Right ventricle myocardium inferior (tissue), 1 donor: Measurements from ENCODE around the gene C1QTNF8. TPM values are rescaled to one million over a fixed set of nuclear protein-coding genes. Genes with fewer than 3 reads are reported as not detected.

Source experiments
- ATAC-seq: fragments of 200-7000 bp; cut with Tn5 transposase; one replicate; pipeline ENCODE4 v1.9.1; 2020; ENCODE audit warnings: mild to moderate bottlenecking, moderate library complexity
- DNase-seq: peaks from one replicate; pipeline ENCODE4 v3.0.0; 2021; ENCODE audit errors: missing footprints
- intact Hi-C: fragments of 100-400 bp; cut with DNase I; formaldehyde crosslinking; loops from one replicate; pipeline ENCODE4 v1.11.0; 2022
- total RNA-seq: library from RNA; stranded (reverse); fragmentation: NEBNext Ultra II Directional; extraction: Animal tissue kit (Norgen Biotek cat#: 25700); gene quantifications from one replicate; pipeline ENCODE4 v1.2.1, GENCODE V29; 2021
- donor health status: DM: no; HTN: yes; CAD: no; lungs with severe emphysema.

The C1QTNF8 gene
- total RNA-seq, 1 donor from 2014 or later = 0.19 TPM

DNA sequence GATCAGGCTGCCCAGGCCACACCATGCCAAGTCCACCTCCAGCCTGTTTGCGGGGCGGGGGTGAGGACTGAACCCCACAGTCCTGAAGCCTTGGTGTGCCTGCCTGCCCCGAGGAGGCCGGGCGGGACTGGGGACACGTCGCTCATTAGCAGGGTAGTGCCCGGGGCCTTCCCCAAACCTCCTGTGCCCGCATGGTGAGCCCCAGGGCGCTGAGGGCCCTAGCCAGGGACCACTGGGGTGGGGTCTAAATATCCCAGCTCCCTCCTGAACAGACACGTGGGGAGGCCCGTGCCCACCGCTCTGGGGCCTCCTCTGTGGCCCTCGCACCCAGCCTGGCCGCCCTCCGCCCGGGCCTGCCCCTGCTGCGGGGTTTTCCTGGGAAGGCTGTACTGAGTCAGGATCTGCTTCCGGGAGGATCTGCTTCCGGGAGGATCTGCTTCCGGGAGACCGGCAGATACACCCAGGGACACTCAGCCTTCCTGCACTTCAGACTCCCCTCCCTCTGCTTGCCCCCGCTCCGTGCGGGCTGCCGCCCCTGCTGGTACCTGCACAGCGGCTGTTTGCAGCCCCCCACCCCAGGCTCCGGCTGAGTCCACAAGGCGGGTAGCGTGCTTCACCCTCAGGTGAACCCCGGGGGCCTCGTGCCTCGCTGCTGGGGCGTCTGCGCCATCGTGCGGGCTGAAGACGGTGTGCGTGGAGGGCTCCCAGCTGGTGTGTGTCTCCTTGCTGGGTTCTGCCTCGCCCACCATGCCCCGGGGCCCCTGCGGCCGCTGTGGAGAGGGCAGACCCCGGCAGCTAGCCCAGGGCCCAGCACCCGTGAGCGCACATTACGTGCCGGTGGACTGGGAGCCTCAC is 33.3 kb upstream of the C1QTNF8 start:
- DNase-seq = no peak
- ATAC-seq = no peak
- intact Hi-C loops = no loop called here

DNA sequence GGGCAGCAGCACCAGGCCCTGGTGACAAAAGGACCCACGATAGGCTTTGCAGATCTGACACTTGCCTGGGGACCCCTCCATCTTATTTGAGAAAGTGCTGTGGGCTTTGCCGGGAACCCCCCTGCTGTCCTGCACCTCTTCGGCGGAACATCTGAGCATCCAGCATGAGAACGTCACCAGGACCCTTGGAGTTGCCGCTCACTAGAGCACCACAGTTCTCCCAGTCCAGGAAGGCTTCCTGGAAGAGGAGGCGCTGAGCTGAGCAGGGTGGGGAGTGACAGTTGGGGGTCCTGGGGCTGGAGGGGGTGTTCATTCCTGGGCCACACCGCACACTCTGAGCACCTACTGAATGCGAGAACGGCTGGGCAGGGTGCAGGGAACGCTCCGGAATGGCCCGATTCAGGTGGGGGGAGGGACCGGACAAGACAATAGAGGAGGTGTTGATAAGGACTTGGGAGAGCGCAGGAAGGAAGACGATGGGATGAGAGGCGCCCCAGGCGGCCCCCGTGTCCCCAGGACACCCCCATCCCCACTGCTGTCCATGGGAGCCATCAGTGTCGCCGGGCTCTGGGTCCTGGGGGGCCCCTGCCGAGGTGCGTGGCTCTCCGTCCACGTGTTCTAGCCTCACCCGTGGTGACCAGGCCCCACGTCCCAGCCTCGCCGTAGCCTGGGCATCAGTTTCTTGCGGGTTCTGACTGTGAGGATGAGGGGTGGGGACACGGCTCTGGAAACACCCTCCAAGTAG is 32.1 kb upstream of the C1QTNF8 start:
- ATAC-seq (no peak), DNase-seq (no peak)
- intact Hi-C loops = no loop called here

DNA sequence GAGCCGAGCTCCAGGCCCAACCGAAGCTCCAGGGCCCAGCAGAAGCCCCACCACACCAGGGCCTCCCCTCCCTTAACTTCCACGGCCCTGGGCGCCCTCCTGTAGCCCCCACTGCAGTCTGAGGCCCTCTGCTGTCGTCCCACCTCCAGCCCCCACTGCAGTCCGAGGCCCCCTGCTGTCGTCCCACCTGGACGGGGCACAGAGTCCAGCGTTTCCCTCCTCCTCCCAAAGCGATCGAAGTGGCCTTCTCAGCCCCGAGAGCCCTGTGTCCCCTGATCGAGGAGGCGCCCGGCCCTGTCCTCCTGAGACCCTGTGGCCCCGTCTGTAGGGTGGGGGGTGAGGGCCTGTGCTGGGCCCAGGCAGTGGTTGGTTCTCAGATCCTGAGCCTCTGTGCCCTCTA is 31.1 kb upstream of the C1QTNF8 start:
- ATAC-seq (no peak), DNase-seq (no peak)
- intact Hi-C loops = no loop called here

DNA sequence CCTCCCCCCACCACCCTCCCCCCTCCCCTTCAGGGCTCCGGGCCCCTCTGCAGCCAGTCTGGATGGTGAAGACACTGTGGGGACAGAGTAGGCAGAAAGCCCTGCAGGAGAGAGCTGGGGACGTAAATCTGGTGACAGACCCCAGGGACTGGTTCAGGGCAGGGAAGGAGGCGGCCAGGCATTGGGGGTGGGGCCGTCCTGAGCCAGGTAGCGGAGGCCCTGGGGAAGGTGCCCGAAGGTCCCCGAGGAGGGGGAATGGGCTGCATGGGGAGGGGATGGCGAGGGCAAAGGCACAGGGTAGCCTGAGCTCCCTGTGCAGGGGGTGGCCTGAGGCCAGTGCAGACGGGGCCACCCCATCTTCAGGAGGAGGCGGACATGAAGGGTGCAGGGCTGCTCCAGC is 30.5 kb upstream of the C1QTNF8 start:
- intact Hi-C loops = no loop called here
- no peak for ATAC-seq
- DNase-seq = no peak

DNA sequence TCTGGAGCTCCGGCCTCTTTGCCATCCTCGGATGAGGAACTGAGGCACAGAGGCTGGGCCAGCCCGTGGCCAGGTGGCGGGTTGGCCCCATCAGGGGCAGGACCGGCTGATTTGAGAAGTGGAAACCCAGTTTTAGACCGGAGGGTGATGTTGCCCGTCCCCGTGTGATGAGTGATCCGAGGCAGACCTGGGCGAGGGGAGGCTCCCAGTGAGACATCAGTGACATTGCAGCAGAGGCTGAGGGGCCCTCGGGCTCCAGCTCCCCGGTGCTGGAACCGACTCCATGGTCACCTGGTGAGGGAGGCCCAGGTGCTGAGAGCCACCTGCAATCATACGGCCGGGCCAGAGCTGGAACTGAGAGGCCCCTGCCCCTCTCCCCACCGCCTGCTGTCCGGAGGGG is 30.0 kb upstream of the C1QTNF8 start:
- intact Hi-C loops = no loop called here
- ATAC-seq (no peak), DNase-seq (no peak)

DNA sequence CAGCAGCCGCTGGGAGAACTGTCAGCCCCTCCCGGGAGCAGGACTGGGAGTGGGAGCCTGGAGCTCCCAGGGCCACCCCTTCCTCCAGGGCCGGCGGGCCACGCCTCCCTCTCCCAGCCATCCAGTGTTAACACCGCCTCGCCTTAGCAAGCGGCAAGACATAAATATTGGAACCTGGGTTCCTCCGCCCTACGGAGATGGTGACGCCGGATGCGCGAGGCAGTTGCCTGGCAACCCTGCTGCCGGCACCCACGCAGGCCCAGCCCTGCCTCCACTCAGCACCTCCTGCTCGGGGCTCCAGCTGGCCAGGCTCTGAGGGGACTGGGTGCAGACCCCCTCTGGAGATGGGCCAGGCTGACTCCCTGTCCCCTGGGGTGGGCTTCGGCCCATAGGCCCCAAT is 29.4 kb upstream of the C1QTNF8 start:
- no peak for DNase-seq
- ATAC-seq = no peak
- intact Hi-C loops = no loop called here

- intact Hi-C loops = no loop called here
- ATAC-seq (no peak), DNase-seq (no peak)
Observed at GRCh38 chr16:1124795-1125194, 28.8 kb upstream of the C1QTNF8 start.

- DNase-seq (no peak), ATAC-seq (no peak)
- intact Hi-C loops = no loop called here
Observed at GRCh38 chr16:1124291-1124690, 28.2 kb upstream of the C1QTNF8 start.

DNA sequence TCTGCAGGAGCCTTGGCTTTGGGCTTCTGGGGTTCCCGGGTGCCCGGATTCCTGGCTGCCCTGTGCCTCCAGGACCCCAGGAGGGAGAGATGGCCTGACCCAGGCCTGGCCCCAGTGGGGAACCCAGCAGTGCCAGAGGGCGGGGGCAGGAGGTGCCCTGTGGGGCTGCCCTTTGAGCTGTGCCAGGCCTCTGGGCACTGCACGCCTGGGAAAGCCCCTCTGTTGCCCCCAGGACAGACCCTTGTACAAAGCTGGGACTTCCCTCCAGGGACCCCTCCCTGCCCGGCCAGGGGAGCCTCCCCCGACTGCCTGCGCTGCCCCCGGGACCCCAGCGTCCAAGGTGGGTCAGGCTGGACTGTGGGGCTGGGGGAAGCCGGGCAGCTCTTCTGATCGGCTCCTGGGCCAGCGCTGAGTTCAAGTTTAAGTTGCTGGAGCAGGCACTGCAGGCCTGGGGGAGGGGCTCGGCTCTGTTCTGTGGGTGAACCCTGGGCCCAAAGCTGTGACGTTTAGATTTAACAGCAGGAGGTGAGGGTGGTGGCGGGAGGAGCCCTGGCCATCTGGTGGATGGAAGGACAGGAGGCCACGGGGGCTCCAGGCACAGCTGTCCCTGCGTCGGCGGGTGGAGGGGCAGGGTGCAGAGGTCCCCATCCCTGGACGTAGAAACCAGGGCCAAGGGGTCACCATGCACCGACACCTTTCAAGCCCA is 27.6 kb upstream of the C1QTNF8 start:
- intact Hi-C loops = no loop called here
- DNase-seq (no peak), ATAC-seq (no peak)

DNA sequence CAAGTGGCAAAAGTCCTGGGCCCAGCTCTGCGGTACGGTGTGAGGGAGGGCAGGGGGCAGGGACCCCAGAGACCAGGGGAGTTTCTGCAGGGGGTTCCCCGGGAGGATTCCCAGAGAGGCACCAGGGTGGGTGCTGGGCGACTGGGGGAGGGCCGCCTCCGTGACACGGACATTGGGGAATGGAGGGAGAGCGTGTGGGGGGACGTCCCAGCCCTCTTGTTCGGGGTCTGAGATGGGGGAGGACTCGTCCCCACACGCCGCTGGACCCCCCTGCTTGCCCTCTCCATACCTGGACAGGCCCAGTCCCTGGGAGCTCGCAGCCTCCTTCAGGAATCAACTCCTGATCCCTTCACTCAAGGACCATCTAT is 26.3 kb upstream of the C1QTNF8 start:
- intact Hi-C loops = no loop called here
- no peak for DNase-seq
- ATAC-seq = no peak

DNA sequence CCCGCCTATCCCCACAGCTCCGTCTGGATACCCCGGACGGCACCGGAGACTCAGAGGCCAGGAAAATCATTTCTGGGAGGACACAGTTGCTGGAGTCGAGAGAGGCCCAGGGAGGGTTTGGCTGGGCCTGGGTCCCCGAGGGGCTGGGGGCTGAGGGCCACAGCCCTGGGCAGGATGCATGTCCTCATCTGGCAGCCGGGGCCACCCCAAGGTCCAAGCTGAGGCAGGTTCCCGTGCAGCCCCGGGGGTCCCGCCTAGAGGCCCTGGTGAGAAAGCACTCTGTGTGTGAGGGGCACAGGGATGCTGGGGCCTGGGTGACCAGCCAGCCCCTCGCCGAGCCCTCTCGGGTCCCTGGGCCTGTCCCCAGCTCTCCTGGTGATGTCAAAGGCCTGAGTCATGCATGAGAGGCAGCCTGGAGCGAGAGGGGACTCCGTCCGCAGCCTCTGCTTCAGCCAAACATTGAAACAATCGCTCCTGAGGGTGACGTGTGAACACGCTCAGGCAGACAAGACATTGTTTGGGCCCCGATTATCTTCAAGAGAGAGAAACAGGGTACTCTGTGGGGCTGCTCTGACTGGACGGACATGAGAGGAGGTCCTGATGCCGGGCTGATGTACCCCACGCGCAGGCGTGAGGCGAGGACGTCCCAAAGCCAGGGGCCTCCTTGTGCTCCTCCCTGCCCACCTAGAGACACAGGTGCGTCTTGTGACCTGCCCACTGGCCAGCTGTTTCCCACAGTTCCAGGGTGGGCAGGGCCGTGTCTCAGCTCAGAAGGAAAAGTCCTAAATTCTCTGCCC is 25.8 kb upstream of the C1QTNF8 start:
- intact Hi-C loops = no loop called here
- DNase-seq (no peak), ATAC-seq (no peak)

GRCh38 chr16:1121009-1121408 is 25.0 kb upstream of the C1QTNF8 start:
- intact Hi-C loops = no loop called here
- ATAC-seq (no peak), DNase-seq (no peak)

DNA sequence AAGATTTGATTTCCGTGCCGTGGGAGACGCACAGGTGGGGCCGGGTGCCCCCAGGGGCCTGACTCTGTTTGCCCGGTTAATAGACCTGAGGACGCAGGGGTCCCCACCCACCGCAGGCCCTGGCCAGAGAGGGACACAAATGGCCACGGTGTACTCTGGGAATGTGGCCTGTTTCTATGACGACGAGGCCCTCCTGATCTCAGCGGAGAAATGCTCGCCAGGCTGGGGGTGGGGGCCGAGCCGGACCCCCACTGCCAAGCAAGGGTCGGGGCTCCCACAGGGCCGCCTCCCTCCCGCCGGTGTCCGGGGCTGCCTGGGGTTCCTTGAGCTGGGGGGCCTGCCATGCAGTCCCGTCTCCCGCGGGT is 24.5 kb upstream of the C1QTNF8 start:
- intact Hi-C loops = no loop called here
- no peak for ATAC-seq
- no peak for DNase-seq

DNA sequence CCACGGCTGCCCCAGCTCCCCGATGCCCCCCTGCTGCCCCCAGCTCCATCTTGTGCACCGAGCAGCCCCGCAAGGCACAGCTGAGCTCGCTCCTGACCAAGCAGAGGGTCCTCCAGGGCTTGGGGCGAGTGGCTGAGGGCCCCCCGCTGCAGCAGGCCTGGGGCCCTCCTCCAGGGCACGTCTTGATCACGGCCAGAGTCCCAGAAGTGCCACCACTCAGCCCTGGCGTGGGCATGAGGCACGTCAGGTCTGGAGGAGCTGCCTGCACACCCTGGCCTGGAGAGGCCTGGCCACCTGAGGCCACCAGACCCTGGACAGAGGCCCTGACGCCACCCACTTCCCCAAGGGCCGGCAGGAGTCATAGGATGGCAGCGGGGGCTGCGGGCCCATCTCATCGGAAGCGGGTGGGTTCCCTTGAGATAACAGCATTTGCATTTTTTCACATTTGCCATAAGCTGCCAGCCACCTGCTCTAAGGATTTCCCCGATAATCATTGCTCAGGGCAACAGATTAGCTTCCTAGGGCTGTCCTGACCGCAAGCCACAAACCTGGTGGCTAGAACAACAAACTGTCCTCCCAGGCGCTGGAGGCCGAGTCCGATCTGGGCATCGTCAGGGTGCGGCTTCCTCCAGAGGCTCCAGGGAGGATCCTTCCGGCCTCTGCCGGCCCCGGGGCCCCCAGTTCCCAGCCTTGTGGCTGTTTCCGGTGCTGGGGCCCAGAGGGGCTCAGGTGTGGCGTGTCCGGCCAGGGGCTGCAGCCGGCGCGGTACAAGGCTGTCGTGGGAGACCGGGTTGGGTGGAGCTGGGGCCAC is 23.9 kb upstream of the C1QTNF8 start:
- DNase-seq (no peak), ATAC-seq (no peak)
- intact Hi-C loops = no loop called here

DNA sequence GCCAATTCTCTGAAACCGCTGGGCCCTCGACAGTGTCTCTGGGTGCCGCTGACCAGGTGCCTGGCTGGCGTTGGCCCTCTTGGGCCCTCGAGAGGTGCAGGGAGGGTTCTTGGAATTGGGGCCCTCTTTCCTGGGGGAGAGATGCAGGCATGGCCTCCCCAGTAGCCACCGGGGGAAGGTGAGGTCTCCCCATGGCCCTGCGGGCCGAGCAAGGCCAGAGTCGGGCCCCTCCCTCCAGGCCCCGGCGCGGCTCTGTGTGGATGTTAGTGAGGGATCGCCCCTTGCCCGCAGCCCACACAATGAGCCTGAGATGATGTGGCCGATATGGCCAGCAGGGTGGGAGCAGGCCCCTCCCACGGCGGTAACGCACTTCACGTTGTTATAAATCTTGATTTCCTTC is 23.1 kb upstream of the C1QTNF8 start:
- no peak for ATAC-seq
- intact Hi-C loops = no loop called here
- no peak for DNase-seq

GRCh38 chr16:1117926-1118325 is 21.9 kb upstream of the C1QTNF8 start:
- no peak for DNase-seq
- intact Hi-C loops = no loop called here

DNA sequence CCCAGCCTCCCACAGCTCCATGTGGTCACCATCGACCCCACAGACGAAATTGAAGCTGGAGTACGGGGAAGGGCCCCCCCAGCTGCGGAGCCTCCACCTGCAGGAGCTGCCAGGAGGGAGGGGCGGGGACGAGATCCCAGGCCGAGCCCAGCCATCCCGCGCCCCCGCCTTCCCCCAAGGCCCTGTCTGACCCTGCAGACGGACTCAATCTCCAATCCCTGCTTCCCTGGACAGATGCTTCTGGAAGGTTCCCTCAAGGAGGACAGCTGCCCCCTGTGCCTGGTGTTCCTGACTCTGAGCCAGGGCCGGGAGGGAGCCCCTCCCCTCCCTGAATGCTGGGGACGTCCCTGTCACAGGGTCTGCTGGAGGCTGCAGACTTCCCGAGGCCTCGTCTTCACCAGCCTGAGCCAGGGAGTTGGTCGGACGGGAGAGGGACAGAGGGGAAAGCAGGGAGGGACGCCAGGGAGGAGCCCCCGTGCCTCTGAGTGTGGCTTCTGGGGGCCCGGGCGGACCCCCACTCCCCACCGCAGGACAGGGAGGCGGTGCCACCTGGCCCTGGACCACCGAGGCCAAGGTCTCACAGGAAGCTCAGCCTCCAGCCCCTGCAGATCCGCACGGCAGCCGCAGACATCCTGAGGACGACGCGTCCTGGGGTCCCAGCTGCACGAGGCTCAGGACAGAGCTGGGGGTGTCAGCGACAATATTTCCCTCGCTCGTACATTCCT is 21.3 kb upstream of the C1QTNF8 start:
- ATAC-seq = no peak
- intact Hi-C loops = no loop called here
- no peak for DNase-seq

More at GRCh38 chr16:1117926-1118325, 21.9 kb upstream of the C1QTNF8 start:
- no peak for ATAC-seq

DNA sequence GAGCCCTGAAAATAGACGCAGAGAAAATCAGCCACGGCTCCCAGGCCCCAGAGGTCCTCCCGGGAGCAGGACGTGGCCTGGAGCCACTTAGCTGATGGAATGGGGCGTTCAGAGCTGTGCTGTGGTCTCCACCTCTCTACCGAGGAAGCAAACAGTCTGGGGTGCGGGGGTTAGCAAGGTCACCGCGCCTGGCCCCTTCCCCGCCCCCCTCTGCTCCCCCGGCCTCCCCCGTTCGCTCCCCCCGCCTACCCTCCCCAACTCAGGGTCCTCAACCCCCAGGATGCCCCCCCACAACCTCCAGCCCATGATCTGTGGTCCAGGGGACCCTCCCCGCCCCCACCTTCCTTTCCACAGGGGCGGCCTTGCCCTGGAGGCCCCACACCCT is 20.6 kb upstream of the C1QTNF8 start:
- no peak for ATAC-seq
- no peak for DNase-seq
- intact Hi-C loops = no loop called here
